A549 (cell line): ENCODE measurements around the gene DOCK7.

ENCODE experiments used
- CBX8 ChIP-seq: fragments of 200-600 bp; sonication (generic); IDR thresholded peaks from 2 replicates; pipeline ENCODE4 v1.6.1; 2016
- RAD21 ChIP-seq, 2 experiments: fragments of >200 bp in 1 of 2; sonication (Bioruptor Twin) in 1 of 2; formaldehyde crosslinking in 1 of 2; IDR thresholded peaks in 1 of 2; conservative IDR thresholded peaks in 1 of 2; 2 replicates in 1 of 2; 3 replicates in 1 of 2; pipeline ENCODE4 v1.6.1; 2012 to 2018; ENCODE audit warnings: inconsistent platforms in 1 of 2
- RARB ChIP-seq: fragments of 250-450 bp; sonication (Bioruptor Pico); IDR thresholded peaks from 2 replicates; pipeline ENCODE4 v1.8.0; 2021; ENCODE audit warnings: mild to moderate bottlenecking, moderate library complexity
- USF2 ChIP-seq: fragments of 450-650 bp; IDR thresholded peaks from 2 replicates; pipeline ENCODE4 v1.6.1; 2014; ENCODE audit warnings: antibody characterized with exemption
- TF ChIP-seq, protein P1 (sequence below): IDR thresholded peaks from 2 replicates; pipeline ENCODE4 v1.6.1; 2012

DNA sequence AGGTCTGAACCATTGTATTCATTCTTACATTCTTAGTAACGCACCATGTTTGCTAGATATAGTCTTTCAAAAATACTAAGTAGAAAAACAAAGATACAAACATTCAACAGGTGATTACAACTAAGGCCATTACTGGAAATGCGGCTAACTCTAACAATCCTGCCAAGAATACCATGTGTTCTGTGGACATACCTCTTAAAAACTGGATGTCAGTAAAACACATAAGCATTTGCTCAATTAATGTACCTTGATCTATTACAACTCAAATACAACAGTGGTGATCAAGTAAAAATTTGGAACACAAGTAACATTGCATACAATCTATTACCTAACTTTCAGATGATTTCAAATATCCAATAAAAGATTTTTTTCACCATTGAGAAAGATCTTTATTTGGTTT, 75.4 kb downstream of the DOCK7 start:
- no peak for TF ChIP-seq CBX8
- TF ChIP-seq USF2, result no peak
- TF ChIP-seq, protein P1, sequence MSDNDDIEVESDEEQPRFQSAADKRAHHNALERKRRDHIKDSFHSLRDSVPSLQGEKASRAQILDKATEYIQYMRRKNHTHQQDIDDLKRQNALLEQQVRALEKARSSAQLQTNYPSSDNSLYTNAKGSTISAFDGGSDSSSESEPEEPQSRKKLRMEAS, result no peak
- no peak for TF ChIP-seq RARB
- TF ChIP-seq RAD21 (conservative IDR thresholded peaks at IDR 0.05 in 1 of 2, IDR thresholded peaks at IDR 0.05 in 1 of 2), result no peak
